H1 (cell line): ENCODE data around the gene SMIM41. TPM values are rescaled to one million over a fixed set of nuclear protein-coding genes. Genes with fewer than 3 reads are reported as not detected.

ENCODE experiments used
- CBX5 ChIP-seq: fragments of 300-800, 300-1000 bp; sonication (generic); IDR thresholded peaks from 2 replicates; pipeline ENCODE4 v1.7.1; 2016; ENCODE audit warnings: antibody characterized with exemption, low read length, low read depth
- CTBP2 ChIP-seq: IDR thresholded peaks from 2 replicates; pipeline ENCODE4 v1.7.0; 2011; ENCODE audit warnings: borderline replicate concordance, mild to moderate bottlenecking, moderate library complexity, mixed read lengths, low read length; ENCODE audit not compliant: insufficient read depth, insufficient read length
- polyA plus RNA-seq, 7 experiments: library from polyadenylated mRNA; depleted of rRNA in 3 of 7; stranded (reverse) in 5 of 7; unstranded in 2 of 7; fragments of >200 nt in 5 of 7; fragments of 200-250 nt in 2 of 7; gene quantifications; 1 replicate in 5 of 7; 2 replicates in 1 of 7; 4 replicates in 1 of 7; pipeline versions ENCODE4 v1.2.1 to v1.2.3, GENCODE V29; 2011 to 2013; ENCODE audit warnings: missing spikeins in 2 of 7, mixed read lengths in 2 of 7
- total RNA-seq: library from RNA; stranded (reverse); fragmentation: NEBNext Ultra II Directional; extraction: Animal tissue kit (Norgen Biotek cat#: 25700); gene quantifications from 2 replicates; pipeline ENCODE4 v1.2.1, GENCODE V29; 2021

SMIM41 gene
- total and polyA plus RNA-seq, 2 of the 8 experiments (the other 6 are each of a cell fraction or from before 2014, with no cell fraction given) = 0.28 to 0.98 TPM

GRCh38 chr12:52126050-52126604, 46.6 kb downstream of the SMIM41 start (continued):
- no peak for TF ChIP-seq CTBP2
- no peak for TF ChIP-seq CBX5
